Loucy (cell line): ENCODE data around the gene DNM3.

Source experiments
- EZH2phosphoT487 ChIP-seq: fragments of 200-600 bp; IDR thresholded peaks from 2 replicates; pipeline ENCODE4 v1.6.1; 2018; ENCODE audit warnings: antibody characterized with exemption, mild to moderate bottlenecking, moderate library complexity, borderline replicate concordance
- TF ChIP-seq, protein P1 (sequence below): fragments of 200-600 bp; sonication (generic); conservative IDR thresholded peaks from 2 replicates; pipeline ENCODE4 v1.5.1; 2014; ENCODE audit warnings: mild to moderate bottlenecking, antibody characterized with exemption, low read length

- TF ChIP-seq, protein P1, sequence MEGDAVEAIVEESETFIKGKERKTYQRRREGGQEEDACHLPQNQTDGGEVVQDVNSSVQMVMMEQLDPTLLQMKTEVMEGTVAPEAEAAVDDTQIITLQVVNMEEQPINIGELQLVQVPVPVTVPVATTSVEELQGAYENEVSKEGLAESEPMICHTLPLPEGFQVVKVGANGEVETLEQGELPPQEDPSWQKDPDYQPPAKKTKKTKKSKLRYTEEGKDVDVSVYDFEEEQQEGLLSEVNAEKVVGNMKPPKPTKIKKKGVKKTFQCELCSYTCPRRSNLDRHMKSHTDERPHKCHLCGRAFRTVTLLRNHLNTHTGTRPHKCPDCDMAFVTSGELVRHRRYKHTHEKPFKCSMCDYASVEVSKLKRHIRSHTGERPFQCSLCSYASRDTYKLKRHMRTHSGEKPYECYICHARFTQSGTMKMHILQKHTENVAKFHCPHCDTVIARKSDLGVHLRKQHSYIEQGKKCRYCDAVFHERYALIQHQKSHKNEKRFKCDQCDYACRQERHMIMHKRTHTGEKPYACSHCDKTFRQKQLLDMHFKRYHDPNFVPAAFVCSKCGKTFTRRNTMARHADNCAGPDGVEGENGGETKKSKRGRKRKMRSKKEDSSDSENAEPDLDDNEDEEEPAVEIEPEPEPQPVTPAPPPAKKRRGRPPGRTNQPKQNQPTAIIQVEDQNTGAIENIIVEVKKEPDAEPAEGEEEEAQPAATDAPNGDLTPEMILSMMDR = no peak
- no peak for TF ChIP-seq EZH2phosphoT487
These were observed 343.4 kb downstream of the DNM3 start for GRCh38 chr1:172184506-172185191.
